ENCODE results near the gene SHISA3. TPM values are rescaled to one million over a fixed set of nuclear protein-coding genes. Genes with fewer than 3 reads are reported as not detected.

Gene SHISA3
- total and polyA plus RNA-seq, 2 of the 13 experiments (the other 11 are each of a cell fraction or from before 2014, with no cell fraction given): not detected

DNA sequence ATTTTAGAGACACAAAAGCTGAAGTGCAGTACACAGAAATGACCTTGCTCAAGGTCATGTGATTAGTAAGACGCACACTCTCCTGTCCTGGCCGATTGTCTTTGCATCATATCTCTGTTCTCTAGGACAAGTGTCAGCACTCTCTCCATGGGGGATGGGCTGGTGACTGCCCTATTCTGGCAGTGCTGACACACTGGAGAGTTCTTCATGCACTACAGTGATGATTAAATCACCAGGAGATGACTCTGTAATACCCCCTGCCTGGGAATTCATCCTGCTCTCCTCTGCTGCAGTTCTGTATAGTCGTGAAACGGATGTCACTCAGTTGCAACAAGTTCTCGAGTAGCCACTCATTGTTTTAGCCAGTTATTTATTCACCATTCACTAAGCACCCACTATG is 5.3 kb upstream of the SHISA3 start:
- DNase-seq (ENCODE audit: low spot score) (no peak), ATAC-seq (no peak), FAIRE-seq (no peak)
- intact Hi-C loops (cut with micrococcal nuclease; ENCODE audit: unreplicated experiment) (no loop called here), in situ Hi-C loops (cut with HindIII; ENCODE audit: extremely low pct_ligation_motif_present, low pct_unique_long_range_greater_than_20kb) (no loop called here)
- WGBS (ENCODE audit: low lambda C conversion rate): 1% methylated on average over 5 of the region's 5 CpGs
- Histone ChIP-seq H3K36me3 (replicated peaks in 1 of 2; ENCODE audit: control insufficient read depth in 1 of 2, insufficient read depth in 2 of 2, low read length in 2 of 2) (no peaks in the 10 kb centered on the region), H3K9me3 (ENCODE audit: low read length) (no peaks in the 10 kb centered on the region), H4K20me1 (ENCODE audit: insufficient read depth, low read length) (no peaks in the 10 kb centered on the region), H3K79me2 (ENCODE audit: insufficient read depth, low read length) (no peaks in the 10 kb centered on the region), H3K27me3 (ENCODE audit: control insufficient read depth in 1 of 2, insufficient read depth in 2 of 2, low read length in 2 of 2) (peaks cover 2 to 11% of the 10 kb centered on the region in 2 experiments; a peak in 4 of 5 replicates), H2AFZ (ENCODE audit: low read length) (no peak overlapping the region), H3K4me3 (replicated peaks in 1 of 3; ENCODE audit: insufficient read depth in 1 of 3, low read depth in 2 of 3, low read length in 3 of 3) (no peak overlapping the region), H3K4me2 (ENCODE audit: low read depth, low read length) (no peak overlapping the region), H3K9ac (ENCODE audit: insufficient read depth, low read depth, low read length) (no peak overlapping the region), H3K27ac (ENCODE audit: extremely low read length, insufficient read depth, low read length) (no peak overlapping the region), H3K4me1 (ENCODE audit: insufficient read depth, low read length) (no peaks in the 10 kb centered on the region)
- BruUV-seq (replicated peaks): no TSS peak
- ChIA-PET CTCF (ENCODE audit: low intra/inter-chr PET ratio, low total read pairs) (no interaction called here), POLR2A (no interaction called here)
- TF ChIP-seq MLLT10 (CRISPR knock-in tag; IDR thresholded peaks at IDR 0.05) (no peak), ZNF382 (CRISPR knock-in tag; IDR thresholded peaks at IDR 0.05; ENCODE audit: borderline replicate concordance) (no peak), RAD21 (CRISPR knock-in tag; IDR thresholded peaks at IDR 0.05) (no peak), SRSF4 (IDR thresholded peaks at IDR 0.05; ENCODE audit: low read depth, low read length, poor library complexity, severe bottlenecking) (no peak), MATR3 (CRISPR knock-in tag; IDR thresholded peaks at IDR 0.05) (no peak), NRL (CRISPR knock-in tag; IDR thresholded peaks at IDR 0.05; ENCODE audit: borderline replicate concordance) (no peak), ATF7-NPFF (CRISPR knock-in tag; IDR thresholded peaks at IDR 0.05; ENCODE audit: low read depth) (no peak)
- TF ChIP-seq, protein P1, sequence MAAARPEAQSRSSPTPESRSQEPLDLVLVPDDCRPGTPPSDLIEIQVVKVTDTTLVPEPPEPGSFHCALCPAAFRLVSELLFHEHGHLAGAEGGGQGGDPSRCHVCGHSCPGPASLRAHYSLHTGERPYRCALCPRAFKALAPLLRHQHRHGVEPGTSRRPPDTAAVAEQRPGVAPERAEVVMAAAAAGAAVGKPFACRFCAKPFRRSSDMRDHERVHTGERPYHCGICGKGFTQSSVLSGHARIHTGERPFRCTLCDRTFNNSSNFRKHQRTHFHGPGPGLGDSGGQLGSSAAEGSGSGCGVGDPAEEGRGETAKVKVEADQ (CRISPR knock-in tag; IDR thresholded peaks at IDR 0.05; ENCODE audit: borderline replicate concordance): no peak
- TF ChIP-seq, protein P2, sequence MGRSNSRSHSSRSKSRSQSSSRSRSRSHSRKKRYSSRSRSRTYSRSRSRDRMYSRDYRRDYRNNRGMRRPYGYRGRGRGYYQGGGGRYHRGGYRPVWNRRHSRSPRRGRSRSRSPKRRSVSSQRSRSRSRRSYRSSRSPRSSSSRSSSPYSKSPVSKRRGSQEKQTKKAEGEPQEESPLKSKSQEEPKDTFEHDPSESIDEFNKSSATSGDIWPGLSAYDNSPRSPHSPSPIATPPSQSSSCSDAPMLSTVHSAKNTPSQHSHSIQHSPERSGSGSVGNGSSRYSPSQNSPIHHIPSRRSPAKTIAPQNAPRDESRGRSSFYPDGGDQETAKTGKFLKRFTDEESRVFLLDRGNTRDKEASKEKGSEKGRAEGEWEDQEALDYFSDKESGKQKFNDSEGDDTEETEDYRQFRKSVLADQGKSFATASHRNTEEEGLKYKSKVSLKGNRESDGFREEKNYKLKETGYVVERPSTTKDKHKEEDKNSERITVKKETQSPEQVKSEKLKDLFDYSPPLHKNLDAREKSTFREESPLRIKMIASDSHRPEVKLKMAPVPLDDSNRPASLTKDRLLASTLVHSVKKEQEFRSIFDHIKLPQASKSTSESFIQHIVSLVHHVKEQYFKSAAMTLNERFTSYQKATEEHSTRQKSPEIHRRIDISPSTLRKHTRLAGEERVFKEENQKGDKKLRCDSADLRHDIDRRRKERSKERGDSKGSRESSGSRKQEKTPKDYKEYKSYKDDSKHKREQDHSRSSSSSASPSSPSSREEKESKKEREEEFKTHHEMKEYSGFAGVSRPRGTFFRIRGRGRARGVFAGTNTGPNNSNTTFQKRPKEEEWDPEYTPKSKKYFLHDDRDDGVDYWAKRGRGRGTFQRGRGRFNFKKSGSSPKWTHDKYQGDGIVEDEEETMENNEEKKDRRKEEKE (IDR thresholded peaks at IDR 0.05): no peak
- TF ChIP-seq, protein P3, sequence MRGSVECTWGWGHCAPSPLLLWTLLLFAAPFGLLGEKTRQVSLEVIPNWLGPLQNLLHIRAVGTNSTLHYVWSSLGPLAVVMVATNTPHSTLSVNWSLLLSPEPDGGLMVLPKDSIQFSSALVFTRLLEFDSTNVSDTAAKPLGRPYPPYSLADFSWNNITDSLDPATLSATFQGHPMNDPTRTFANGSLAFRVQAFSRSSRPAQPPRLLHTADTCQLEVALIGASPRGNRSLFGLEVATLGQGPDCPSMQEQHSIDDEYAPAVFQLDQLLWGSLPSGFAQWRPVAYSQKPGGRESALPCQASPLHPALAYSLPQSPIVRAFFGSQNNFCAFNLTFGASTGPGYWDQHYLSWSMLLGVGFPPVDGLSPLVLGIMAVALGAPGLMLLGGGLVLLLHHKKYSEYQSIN (CRISPR knock-in tag; IDR thresholded peaks at IDR 0.05; ENCODE audit: borderline replicate concordance): no peak
- TF ChIP-seq, protein P4, sequence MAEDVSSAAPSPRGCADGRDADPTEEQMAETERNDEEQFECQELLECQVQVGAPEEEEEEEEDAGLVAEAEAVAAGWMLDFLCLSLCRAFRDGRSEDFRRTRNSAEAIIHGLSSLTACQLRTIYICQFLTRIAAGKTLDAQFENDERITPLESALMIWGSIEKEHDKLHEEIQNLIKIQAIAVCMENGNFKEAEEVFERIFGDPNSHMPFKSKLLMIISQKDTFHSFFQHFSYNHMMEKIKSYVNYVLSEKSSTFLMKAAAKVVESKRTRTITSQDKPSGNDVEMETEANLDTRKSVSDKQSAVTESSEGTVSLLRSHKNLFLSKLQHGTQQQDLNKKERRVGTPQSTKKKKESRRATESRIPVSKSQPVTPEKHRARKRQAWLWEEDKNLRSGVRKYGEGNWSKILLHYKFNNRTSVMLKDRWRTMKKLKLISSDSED (CRISPR knock-in tag; IDR thresholded peaks at IDR 0.05): no peak
- TF ChIP-seq, protein P5, sequence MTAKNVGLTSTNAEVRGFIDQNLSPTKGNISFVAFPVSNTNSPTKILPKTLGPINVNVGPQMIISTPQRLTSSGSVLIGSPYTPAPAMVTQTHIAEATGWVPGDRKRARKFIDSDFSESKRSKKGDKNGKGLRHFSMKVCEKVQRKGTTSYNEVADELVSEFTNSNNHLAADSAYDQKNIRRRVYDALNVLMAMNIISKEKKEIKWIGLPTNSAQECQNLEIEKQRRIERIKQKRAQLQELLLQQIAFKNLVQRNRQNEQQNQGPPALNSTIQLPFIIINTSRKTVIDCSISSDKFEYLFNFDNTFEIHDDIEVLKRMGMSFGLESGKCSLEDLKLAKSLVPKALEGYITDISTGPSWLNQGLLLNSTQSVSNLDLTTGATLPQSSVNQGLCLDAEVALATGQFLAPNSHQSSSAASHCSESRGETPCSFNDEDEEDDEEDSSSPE (CRISPR knock-in tag; IDR thresholded peaks at IDR 0.05): no peak
- TF ChIP-seq, protein P6, sequence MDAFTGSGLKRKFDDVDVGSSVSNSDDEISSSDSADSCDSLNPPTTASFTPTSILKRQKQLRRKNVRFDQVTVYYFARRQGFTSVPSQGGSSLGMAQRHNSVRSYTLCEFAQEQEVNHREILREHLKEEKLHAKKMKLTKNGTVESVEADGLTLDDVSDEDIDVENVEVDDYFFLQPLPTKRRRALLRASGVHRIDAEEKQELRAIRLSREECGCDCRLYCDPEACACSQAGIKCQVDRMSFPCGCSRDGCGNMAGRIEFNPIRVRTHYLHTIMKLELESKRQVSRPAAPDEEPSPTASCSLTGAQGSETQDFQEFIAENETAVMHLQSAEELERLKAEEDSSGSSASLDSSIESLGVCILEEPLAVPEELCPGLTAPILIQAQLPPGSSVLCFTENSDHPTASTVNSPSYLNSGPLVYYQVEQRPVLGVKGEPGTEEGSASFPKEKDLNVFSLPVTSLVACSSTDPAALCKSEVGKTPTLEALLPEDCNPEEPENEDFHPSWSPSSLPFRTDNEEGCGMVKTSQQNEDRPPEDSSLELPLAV (CRISPR knock-in tag; conservative IDR thresholded peaks at IDR 0.05; ENCODE audit: low read depth): no peak

All from HepG2 (cell line).